Occipital lobe (tissue), 2 donors: ENCODE measurements around the gene ZDHHC7. TPM values are rescaled to one million over a fixed set of nuclear protein-coding genes. Genes with fewer than 3 reads are reported as not detected.
A peak's percentile ranks its signal among the peaks of the same experiment; 100 is the strongest.
"Not testable (repeated sequence)": the region's sequence is repeated elsewhere in the genome, so short reads cannot be mapped to it uniquely, and the experiment has no call there.

Source experiments
- DNase-seq: peaks from one replicate; lab custom pipeline; 2025; lab: John Stamatoyannopoulos, UW
- total RNA-seq: library from RNA; depleted of rRNA; stranded (reverse); fragments of >200 nt; gene quantifications from one replicate; pipeline ENCODE4 v1.2.3, GENCODE V29; 2014

The ZDHHC7 gene, protein sequence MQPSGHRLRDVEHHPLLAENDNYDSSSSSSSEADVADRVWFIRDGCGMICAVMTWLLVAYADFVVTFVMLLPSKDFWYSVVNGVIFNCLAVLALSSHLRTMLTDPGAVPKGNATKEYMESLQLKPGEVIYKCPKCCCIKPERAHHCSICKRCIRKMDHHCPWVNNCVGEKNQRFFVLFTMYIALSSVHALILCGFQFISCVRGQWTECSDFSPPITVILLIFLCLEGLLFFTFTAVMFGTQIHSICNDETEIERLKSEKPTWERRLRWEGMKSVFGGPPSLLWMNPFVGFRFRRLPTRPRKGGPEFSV
- 24.0 TPM for total RNA-seq

GRCh38 chr16:85010931-85011845 is at the start of gene ZDHHC7:
ZDHHC7 (minus strand) TSS chr16:85011535; CDS start chr16:84990618, 20,917 bp downstream.
- peak; percentile 85 for DNase-seq

GRCh38 chr16:85058909-85059308 is 47.6 kb upstream of the ZDHHC7 start:
- DNase-seq, result no peak

GRCh38 chr16:85057948-85058347 is 46.6 kb upstream of the ZDHHC7 start:
- DNase-seq, result no peak

DNA sequence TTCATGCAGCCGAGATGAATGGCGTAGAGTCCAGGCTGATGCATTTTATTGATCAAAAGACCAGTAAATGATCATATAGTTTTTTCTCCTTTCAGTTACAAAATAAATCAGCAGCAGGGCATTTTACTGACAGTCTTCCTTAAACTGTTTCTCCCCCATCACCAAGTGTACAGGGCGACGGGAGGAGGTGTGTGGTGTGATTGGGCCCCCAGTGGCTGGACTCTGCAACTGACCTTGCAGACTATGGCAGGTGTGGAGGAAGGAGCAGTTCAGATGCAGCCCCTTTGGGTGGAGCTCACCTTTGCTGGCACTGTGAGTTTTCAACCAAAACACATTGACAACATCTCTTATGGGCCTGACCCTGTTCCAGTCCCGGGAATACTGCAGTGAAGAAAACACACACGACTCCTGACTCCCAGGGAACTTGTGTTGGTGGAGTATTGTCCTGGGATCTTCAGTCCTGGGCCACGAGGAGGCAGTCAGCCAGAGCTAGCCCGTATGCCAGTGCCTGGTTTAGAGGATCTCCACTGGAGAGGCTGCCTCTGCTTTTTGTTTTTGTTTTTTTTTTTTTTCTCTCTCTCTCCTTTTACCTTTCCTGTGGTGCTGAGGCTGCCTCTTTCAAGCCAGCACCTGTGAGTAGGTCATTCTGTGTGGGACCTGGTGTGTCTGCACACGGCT is 46.0 kb upstream of the ZDHHC7 start:
- DNase-seq, result no peak

DNA sequence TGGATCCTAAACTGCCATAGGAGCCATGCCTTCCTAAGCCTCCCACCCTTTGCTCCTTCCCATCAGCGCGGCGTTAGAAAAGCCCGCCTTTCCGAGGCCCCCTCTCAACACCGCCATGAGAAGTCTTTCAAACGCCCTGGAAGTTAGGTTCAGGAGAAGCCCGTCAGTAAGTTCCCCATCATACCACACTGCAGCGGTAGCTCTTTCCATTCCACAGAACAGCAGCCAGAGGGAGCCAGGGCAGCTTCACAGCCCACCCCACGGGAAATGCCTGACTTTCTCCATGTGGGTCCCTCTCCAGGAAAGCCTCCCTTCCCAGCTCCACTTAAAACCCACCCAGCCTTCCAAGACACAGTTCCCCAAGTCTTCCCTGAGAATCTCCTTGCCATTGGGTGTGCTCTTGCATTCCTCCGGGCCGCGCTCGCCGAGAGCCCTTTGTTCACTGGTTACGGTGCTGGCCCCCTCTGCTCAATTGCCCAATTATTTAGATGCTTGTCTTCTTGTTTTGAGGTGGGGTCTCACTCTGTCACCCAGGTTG is 44.9 kb upstream of the ZDHHC7 start:
- no peak for DNase-seq

GRCh38 chr16:85055493-85056210 is 44.3 kb upstream of the ZDHHC7 start:
- peak; percentile 46 for DNase-seq

DNA sequence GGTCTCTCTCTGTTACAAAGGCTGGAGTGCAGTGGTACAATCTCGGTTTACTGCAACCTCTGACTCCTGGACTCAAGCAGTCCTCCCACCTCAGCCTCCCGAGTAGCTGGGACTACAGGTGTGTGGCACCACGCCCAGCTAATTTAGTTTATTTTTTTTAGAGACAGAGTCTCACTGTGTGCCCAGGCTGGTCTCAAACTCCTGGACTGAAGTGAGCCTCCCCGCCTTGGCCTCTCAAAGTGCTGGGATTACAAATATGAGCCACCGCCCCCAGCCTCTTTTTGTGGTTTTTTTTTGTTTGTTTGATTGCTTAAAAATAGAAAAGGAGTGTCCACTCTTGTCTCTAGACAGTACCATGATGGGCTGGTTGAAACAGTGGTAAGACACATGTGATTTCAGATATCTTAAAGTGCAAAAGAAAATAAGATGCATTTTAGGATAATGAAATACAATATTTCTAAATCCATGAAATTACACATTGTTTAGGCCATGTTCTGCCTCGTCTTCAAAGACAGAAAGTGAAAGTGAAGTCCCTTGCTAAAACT is 43.7 kb upstream of the ZDHHC7 start:
- no peak for DNase-seq

DNA sequence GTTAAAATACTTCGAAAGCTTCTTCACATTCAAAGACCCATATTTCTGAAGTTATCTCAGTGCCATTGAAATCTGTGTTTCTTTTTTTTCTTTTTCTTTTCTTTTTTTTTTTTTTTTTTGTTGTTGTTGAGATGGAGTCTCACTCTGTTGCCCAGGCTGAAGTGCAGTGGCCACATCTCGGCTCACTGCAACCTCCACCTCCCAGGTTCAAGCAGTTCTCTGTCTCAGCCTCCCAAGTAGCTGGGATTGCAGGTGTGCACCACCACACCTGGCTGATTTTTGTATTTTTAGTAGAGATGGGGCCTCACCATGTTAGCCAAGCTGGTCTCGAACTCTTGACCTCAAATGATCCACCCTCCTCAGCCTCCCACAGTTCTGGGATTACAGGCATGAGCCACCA is 43.0 kb upstream of the ZDHHC7 start:
- not testable (repeated sequence) for DNase-seq

DNA sequence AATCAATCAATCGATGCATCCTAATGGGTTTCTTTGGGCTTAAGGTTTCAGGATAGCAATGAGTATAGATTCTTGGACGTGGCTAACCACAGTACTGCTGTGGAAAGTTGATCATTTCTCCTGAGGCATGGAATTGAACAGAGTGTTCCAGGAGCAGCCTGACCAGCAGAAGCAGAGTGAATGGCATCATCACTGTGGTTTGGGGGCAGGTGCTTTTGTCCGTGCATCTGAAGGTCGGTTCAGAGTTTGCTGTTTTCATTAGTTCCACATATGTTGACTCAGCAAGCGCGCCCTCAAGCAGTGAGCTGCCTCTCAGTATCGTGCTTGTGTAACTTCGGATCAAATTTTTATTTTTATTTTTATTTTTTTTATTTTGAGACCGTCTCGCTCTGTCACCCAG is 41.2 kb upstream of the ZDHHC7 start:
- DNase-seq, result no peak

DNA sequence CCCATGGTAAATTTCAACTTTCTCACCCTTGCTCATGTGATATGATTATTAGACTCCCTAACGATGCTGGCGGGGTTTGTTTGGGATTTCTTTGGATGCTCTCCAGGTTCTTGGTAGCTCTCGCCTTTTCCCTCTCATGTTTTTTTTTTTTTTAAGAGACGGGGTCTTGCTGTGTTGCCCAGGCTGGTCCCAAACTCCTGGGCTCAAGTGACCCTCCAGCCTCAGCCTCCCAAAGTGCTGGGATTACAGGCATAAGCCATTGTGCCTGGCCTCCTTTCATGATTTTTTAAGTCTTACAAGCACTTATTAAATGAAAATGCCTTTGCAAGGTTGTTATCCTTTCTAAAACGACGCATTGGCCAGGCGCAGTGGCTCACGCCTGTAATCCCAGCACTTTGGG is 40.3 kb upstream of the ZDHHC7 start:
- no peak for DNase-seq

DNA sequence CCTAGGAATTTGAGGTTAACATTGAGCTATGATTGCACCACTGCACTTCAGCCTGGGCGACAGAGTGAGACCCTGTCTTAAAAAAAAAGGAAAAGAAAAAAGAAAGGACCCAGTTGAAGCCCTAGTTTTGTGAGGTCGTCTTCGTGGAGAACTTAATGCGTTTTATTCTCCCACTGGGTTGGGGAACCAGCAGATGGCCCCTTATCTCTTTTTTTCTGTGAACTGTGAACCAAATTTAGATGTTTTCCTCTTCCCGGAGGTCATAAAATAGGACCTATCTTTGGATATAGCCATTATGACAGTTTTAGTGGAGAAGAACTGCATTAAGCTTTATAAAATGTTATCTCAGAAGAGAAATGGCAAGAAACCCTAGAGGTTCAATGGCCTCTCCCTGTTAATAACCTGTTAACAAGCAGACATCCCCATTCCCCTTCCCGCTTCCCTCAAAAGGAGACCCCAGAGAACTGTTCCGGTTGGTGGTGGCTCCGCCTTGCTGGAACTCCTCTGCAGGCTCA is 39.8 kb upstream of the ZDHHC7 start:
- no peak for DNase-seq

- DNase-seq, result no peak
These were observed 38.5 kb upstream of the ZDHHC7 start for GRCh38 chr16:85049706-85050305.

DNA sequence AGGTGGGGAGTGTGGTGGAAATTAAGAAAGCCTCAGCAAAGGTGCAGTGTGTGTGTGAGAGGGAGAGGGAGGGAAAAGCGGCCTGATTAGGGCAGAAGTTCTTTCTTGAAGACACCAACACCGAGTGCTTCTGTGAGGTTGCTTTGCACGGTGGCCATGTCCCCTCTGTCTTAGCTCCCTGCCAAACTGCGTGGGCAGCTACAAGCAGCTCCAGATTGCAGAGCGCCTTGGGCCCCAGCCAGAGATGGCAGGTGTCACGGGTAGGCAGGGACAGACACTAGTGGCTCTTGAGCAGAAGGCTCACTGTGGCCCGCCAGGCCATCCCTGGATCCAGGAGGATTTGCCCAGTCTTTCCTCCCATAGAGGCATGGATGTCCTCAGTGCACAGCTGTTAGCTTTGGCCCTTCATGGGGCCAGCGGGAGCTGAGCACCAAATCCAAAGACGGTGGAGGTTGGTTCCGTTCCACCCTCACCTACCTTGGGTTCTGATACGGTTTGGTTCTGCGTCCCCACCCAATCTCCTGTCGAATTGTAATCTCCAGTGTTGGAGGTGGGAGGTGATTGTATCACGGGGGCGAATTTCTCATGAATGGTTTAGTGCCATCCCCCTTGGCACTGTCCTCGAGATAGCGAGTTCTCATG is 37.7 kb upstream of the ZDHHC7 start:
- DNase-seq, result peak; percentile 32

GRCh38 chr16:85047867-85048455 is 36.6 kb upstream of the ZDHHC7 start:
- DNase-seq, result no peak

DNA sequence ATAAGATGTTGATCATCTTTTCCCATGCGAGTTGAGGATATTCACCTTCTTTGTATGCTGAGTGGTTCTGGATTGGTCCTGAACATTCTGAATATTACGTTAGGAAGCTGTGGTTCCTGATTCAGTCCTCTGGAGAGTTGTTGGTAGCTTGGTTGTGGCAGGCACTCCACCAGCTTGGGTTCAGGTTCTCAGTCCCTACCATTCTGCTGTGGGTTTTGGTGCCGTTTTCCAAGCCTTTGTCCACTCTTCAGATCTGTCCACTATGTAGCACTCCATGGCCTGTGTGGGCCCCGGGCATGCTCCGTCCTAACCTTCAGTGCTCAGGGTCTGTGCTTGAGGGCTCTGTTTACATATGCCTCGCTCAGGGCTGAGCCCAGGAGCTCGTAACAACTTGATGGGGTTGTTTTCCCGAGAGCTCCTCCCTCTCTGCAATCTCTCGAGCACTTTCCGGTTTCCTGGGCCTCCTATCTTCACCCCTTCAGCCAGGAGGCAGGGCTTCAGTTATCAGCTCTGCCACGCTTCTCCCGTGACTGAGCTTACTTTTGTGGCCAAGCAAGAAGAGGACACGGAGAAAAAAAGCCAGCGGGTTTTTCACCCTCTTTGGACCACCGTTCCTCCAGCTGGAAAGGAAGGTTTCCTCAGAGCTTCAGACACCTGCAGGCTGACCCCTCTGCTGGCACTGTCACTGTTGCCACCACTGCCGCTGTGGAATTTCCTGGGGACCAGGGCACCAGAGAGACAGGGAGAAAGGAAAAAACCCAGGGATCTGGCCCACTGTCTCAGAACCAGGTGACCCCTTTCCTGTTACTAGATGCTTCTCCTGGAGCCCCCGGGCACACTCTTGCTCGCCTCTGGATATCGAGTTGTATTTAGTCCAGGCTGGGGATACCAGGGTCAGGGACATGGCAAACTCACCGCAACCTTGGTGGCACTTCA is 35.9 kb upstream of the ZDHHC7 start:
- no peak for DNase-seq

GRCh38 chr16:85046472-85046916 is 35.2 kb upstream of the ZDHHC7 start:
- no peak for DNase-seq

- no peak for DNase-seq
These were observed 34.5 kb upstream of the ZDHHC7 start for GRCh38 chr16:85045641-85046471.
